Tibial artery (tissue), 4 donors: ENCODE results near the gene ARHGAP23.

ENCODE experiments used
- DNase-seq, 2 donors: peaks; one replicate each; pipeline ENCODE4 v3.0.0-alpha.2; 2019
- H3K27ac ChIP-seq, 2 donors: fragments of 200-600 bp; sonication (generic) in 1 of 2; 1 replicate in 1 of 2; 2 replicates in 1 of 2; pipeline ENCODE4 v1.5.1; 2018 to 2019; ENCODE audit warnings: mild to moderate bottlenecking in 1 of 2
- H3K27me3 ChIP-seq, 2 donors: fragments of 200-600 bp; sonication (generic) in 1 of 2; one replicate each; pipeline versions ENCODE4 v1.5.1 to v1.6.0; 2016 to 2019
- H3K36me3 ChIP-seq, 3 donors: fragments of 200-600 bp; sonication (generic) in 2 of 3; one replicate each; pipeline ENCODE4 v1.5.1; 2016 to 2019; ENCODE audit warnings: mild to moderate bottlenecking in 2 of 3
- H3K4me1 ChIP-seq, 4 donors: fragments of 200-600 bp; sonication (generic) in 2 of 4; 1 replicate in 3 of 4; 2 replicates in 1 of 4; pipeline ENCODE4 v1.5.1; 2016 to 2019
- H3K4me3 ChIP-seq, 2 donors: fragments of 200-600 bp; sonication (generic) in 1 of 2; 1 replicate in 1 of 2; 2 replicates in 1 of 2; pipeline ENCODE4 v1.5.1; 2018 to 2019; ENCODE audit warnings: mild to moderate bottlenecking in 2 of 2
- H3K9me3 ChIP-seq, 3 donors: fragments of 200-600 bp; sonication (generic) in 1 of 3; one replicate each; pipeline ENCODE4 v1.5.1; 2016 to 2019
- CTCF ChIP-seq, 2 experiments: fragments of 200-600 bp in 1 of 2; fragments of 450-650 bp in 1 of 2; IDR thresholded peaks; one replicate each; pipeline ENCODE4 v1.5.1; 2017 to 2019; ENCODE audit warnings: antibody characterized with exemption in 2 of 2, mild to moderate bottlenecking in 1 of 2, moderate library complexity in 1 of 2
- intact Hi-C: fragments of 100-400 bp; cut with DNase I; formaldehyde crosslinking; loops from one replicate; pipeline ENCODE4 v1.15.0; 2023; ENCODE audit warnings: low total_unique reads

The ARHGAP23 gene

GRCh38 chr17:38418693-38419507 lies 9.4 kb upstream of the ARHGAP23 start:
- Histone ChIP-seq H3K27me3 (peaks cover 0 to 10% of the 10 kb centered on the region in 2 donors), H3K4me1 (peaks cover 0 to 60% (median 46%) of the 10 kb centered on the region in 4 donors), H3K36me3 (no peaks in the 10 kb centered on the region), H3K4me3 (peak overlapping the region; percentile 50 to 61), H3K27ac (peak overlapping the region; percentile 72 to 78), H3K9me3 (no peaks in the 10 kb centered on the region)
- DNase-seq = no peak
- TF ChIP-seq CTCF (IDR thresholded peaks at IDR 0.05) = no peak
- intact Hi-C loops = no loop called here

DNA sequence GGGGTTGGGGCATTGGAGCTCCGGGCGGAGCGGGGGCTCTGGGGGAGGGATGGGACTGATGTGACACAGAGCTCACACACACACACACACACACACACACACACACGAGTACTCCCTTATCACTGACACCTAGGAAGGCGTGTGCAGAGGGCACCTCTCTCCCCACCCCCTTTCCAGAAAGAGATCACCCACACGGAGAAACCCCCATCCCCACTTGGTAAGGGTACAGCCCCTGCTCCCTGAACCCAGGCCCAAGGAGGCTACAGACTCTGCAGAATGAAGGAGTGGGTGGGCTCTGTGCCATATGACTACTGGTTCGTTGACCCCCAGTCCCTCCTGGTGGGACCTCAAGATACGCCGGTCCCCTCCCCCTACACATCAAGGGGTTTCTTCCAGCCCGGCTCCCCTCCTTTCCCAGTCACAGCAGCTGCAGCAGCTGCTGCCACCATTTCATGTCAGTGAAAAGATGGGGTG lies 8.7 kb upstream of the ARHGAP23 start:
- Histone ChIP-seq H3K9me3 (no peaks in the 10 kb centered on the region), H3K4me1 (peaks cover 0 to 63% (median 46%) of the 10 kb centered on the region in 4 donors), H3K36me3 (no peaks in the 10 kb centered on the region), H3K27me3 (peaks cover 0 to 10% of the 10 kb centered on the region in 2 donors), H3K27ac (peak overlapping the region; percentile 72 to 78), H3K4me3 (peak overlapping the region; percentile 50 to 61)
- DNase-seq = no peak
- intact Hi-C loops = no loop called here
- no peak for TF ChIP-seq CTCF (IDR thresholded peaks at IDR 0.05)

DNA sequence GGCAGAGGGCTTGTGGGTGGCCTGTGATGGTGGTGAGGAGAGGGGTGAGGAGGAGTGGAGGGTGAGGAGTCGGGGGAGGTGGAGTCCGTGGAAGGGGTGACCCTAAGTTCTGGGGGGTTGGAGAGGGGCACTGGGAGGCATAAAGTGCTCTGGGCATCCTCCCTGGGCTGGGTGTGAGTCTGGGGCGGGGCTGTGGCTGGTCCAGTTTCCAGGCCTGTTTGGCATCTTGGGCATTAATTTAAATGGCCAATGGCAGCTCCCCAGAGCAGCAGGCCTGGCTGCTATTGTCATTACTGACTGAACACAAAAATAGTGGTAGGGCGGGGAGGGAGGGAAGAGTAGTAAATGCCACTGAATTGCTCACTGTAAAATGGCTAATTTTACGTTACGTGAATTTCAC lies 7.7 kb upstream of the ARHGAP23 start:
- no peak for DNase-seq
- Histone ChIP-seq H3K36me3 (no peaks in the 10 kb centered on the region), H3K4me3 (peak overlapping the region in 1 of 2 donors; percentile 30), H3K9me3 (no peaks in the 10 kb centered on the region), H3K4me1 (peaks cover 0 to 56% (median 46%) of the 10 kb centered on the region in 4 donors), H3K27ac (peak overlapping the region; percentile 72 to 78), H3K27me3 (peaks cover 0 to 7% of the 10 kb centered on the region in 2 donors)
- TF ChIP-seq CTCF (IDR thresholded peaks at IDR 0.05) = no peak
- intact Hi-C loops = loop anchor here (5.0 kb wide), 1 partner anchor 72 kb away; no protein-coding TSS in a partner anchor

DNA sequence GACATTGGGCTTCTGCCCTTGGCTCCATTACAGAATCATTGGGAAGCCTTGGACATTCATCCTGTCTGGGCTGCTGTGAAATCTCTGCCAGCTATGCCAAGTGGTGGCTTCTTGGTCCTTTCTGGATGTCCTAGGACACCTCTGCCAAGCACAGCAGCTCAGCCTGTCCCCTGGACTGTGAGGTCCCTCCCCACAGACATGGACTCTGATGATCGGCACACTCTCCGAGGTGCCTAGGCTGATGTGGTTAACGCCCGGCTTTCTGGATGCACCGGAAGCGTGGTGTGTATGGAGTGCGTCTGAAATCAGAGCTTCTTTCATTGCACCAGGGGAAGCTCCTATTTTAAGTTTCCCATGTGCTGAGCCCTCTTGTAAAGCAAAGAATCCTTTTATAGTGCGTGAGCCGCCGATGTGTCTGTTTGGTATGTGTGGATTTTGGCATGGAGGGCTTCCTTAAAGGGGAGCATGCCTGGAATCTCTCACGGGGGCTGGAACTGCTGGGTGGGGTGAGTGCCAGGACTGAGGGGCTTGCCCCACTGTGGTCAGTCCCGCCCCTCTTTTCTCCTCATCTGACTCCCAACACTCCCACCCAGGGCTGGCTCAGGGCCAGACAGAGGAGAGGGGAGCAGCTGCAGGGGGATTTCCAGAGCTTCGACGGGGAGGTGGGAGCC lies 7.0 kb upstream of the ARHGAP23 start:
- peak overlapping the region; percentile 72 to 78 for H3K27ac ChIP-seq
- peaks cover 0 to 62% (median 49%) of the 10 kb centered on the region in 4 donors for H3K4me1 ChIP-seq
- TF ChIP-seq CTCF (IDR thresholded peaks at IDR 0.05) = no peak
- H3K27me3 ChIP-seq = peaks cover 0 to 7% of the 10 kb centered on the region in 2 donors
- no peaks in the 10 kb centered on the region for H3K36me3 ChIP-seq
- H3K4me3 ChIP-seq = peak overlapping the region in 1 of 2 donors; percentile 30
- no peak for DNase-seq
- no peaks in the 10 kb centered on the region for H3K9me3 ChIP-seq
- intact Hi-C loops = loop anchor here (5.0 kb wide), 1 partner anchor 71 kb away; no protein-coding TSS in a partner anchor

DNA sequence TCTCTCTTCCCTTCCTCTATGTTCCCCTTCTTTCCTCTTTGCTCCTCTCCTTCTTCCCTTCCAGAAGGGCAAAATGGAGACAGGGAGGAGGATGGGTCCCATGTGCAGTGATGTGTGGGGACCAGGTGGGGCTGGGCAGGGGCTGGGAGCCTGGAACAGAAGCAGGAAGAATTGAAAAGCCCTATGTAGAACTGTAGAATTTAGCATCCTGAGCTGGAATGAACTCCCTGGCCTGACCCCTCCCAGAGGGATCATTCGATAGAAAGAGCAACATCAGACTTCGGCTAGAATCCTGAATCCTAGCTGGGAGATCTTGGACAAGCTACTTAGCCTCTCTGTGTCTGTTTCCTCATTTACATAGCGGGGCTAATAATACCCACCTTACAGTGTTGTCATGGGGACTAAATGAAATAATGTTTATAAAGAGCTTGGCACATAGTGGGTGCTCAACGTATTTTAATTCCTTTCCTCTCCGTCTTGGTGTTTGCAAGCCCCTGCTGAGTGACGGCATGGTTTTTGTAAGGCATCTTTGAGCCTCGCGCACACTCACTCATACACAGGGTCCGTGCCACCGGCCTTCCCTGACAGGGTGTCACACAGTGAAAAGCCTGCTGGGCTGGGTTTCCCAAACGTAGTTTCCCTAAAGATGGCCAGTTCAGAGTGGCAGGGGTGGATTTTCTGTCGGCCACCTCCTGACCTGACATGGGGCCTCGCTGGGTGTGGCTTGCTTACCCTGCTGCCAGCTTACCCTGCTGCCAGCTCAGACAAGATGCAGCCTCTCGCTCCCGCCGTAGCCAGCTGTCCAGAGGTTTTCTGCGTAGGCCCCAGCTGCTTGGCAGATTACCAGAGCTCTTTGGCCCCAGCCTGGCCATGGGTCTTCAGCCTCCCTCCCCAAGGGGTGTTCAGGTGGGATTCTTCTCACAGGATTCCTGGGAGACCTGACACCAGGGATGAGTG lies 6.1 kb upstream of the ARHGAP23 start:
- intact Hi-C loops = loop anchor here (5.0 kb wide), 1 partner anchor 70 kb away; no protein-coding TSS in a partner anchor
- Histone ChIP-seq H3K36me3 (no peaks in the 10 kb centered on the region), H3K9me3 (no peaks in the 10 kb centered on the region), H3K27me3 (peaks cover 0 to 7% of the 10 kb centered on the region in 2 donors), H3K27ac (peak overlapping the region; percentile 72 to 78), H3K4me1 (peaks cover 0 to 70% (median 56%) of the 10 kb centered on the region in 4 donors), H3K4me3 (no peak overlapping the region)
- DNase-seq = no peak
- TF ChIP-seq CTCF (IDR thresholded peaks at IDR 0.05) = no peak
